Sigmoid colon (tissue), 4 donors: ENCODE data around the gene FUBP3.

Experiments used
- EP300 ChIP-seq, 4 donors: sonication (generic); formaldehyde crosslinking; IDR thresholded peaks; one replicate each; pipeline ENCODE4 v1.6.1; 2017; ENCODE audit warnings: antibody characterized with exemption in 4 of 4
- POLR2AphosphoS5 ChIP-seq, 4 donors: sonication (generic); formaldehyde crosslinking; IDR thresholded peaks; one replicate each; pipeline ENCODE4 v1.6.1; 2017; ENCODE audit warnings: antibody characterized with exemption in 4 of 4
- TF ChIP-seq, protein P1 (sequence below), 4 experiments: fragments of 450-650 bp in 3 of 4; fragments of 200-600 bp in 1 of 4; IDR thresholded peaks; one replicate each; pipeline ENCODE4 v1.5.1; 2016 to 2019; ENCODE audit warnings: antibody characterized with exemption in 4 of 4, mild to moderate bottlenecking in 3 of 4, moderate library complexity in 2 of 4

GRCh38 chr9:130651221-130651620 is 71.8 kb downstream of the FUBP3 start:
- TF ChIP-seq, protein P1, sequence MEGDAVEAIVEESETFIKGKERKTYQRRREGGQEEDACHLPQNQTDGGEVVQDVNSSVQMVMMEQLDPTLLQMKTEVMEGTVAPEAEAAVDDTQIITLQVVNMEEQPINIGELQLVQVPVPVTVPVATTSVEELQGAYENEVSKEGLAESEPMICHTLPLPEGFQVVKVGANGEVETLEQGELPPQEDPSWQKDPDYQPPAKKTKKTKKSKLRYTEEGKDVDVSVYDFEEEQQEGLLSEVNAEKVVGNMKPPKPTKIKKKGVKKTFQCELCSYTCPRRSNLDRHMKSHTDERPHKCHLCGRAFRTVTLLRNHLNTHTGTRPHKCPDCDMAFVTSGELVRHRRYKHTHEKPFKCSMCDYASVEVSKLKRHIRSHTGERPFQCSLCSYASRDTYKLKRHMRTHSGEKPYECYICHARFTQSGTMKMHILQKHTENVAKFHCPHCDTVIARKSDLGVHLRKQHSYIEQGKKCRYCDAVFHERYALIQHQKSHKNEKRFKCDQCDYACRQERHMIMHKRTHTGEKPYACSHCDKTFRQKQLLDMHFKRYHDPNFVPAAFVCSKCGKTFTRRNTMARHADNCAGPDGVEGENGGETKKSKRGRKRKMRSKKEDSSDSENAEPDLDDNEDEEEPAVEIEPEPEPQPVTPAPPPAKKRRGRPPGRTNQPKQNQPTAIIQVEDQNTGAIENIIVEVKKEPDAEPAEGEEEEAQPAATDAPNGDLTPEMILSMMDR (IDR thresholded peaks at IDR 0.05), result no peak
- TF ChIP-seq EP300 (IDR thresholded peaks at IDR 0.05) (no peak), POLR2AphosphoS5 (IDR thresholded peaks at IDR 0.05) (no peak)
